Naive thymus-derived CD4-positive, alpha-beta T cell (primary cell): Measurements from ENCODE around the gene GRAMD1B. TPM values are rescaled to one million over a fixed set of nuclear protein-coding genes. Genes with fewer than 3 reads are reported as not detected.

Experiments used
- ATAC-seq: fragments of 150-1000 bp; cut with Tn5 transposase; 2 replicates; pipeline ENCODE4 v1.10.0; 2021; ENCODE audit warnings: mild to moderate bottlenecking, moderate library complexity
- CTCF ChIA-PET: fragments of 350-600 bp; sonication (Branson Sonifier 250); formaldehyde crosslinking; loops from one replicate; lab custom pipeline; 2021; ENCODE audit warnings: antibody characterized with exemption; lab: Charles Lee
- POLR2A ChIA-PET: fragments of 350-600 bp; sonication (Branson Sonifier 250); formaldehyde crosslinking; loops from one replicate; lab custom pipeline; 2021; ENCODE audit warnings: antibody characterized with exemption, inconsistent platforms; lab: Charles Lee
- DNase-seq, 9 donors: peaks; one replicate each; pipeline versions ENCODE4 v3.0.0 to v3.0.0-alpha.2; 2020 to 2022; ENCODE audit warnings: mixed read lengths in 1 of 9
- H3K27ac ChIP-seq: one replicate; pipeline ENCODE4 v1.7.0; 2013; ENCODE audit warnings: mild to moderate bottlenecking, low read depth, low read length, moderate library complexity
- H3K27me3 ChIP-seq, 2 donors: one replicate each; pipeline ENCODE4 v1.7.0; 2013; ENCODE audit warnings: low read length in 2 of 2, mild to moderate bottlenecking in 2 of 2, moderate library complexity in 2 of 2; ENCODE audit not compliant: control insufficient read depth in 2 of 2, insufficient read depth in 2 of 2
- H3K36me3 ChIP-seq, 3 experiments: 1 replicate in 2 of 3; 2 replicates in 1 of 3; pipeline ENCODE4 v1.7.0; 2013; ENCODE audit warnings: low read length in 3 of 3, mild to moderate bottlenecking in 3 of 3, moderate library complexity in 1 of 3; ENCODE audit not compliant: insufficient read depth in 3 of 3, control insufficient read depth in 2 of 3
- H3K4me1 ChIP-seq, 2 donors: one replicate each; pipeline ENCODE4 v1.7.0; 2013; ENCODE audit warnings: low read length in 2 of 2, mild to moderate bottlenecking in 2 of 2, moderate library complexity in 1 of 2; ENCODE audit not compliant: control insufficient read depth in 2 of 2, insufficient read depth in 2 of 2
- H3K4me3 ChIP-seq: 2 replicates; pipeline ENCODE4 v1.7.0; 2013; ENCODE audit warnings: mild to moderate bottlenecking, low read length
- H3K9me3 ChIP-seq, 3 experiments: 1 replicate in 2 of 3; 2 replicates in 1 of 3; pipeline ENCODE4 v1.7.0; 2013; ENCODE audit warnings: low read length in 3 of 3; ENCODE audit not compliant: control insufficient read depth in 2 of 3
- H3K27ac Mint-ChIP-seq, 9 donors: one replicate each; pipeline ENCODE4 v1.8.0; 2020 to 2022; ENCODE audit warnings: mixed read lengths in 9 of 9, mild to moderate bottlenecking in 8 of 9, moderate library complexity in 5 of 9, inconsistent platforms in 2 of 9
- H3K27me3 Mint-ChIP-seq, 5 donors: one replicate each; pipeline ENCODE4 v1.8.0; 2021 to 2022; ENCODE audit warnings: mixed read lengths in 5 of 5, mild to moderate bottlenecking in 1 of 5
- H3K36me3 Mint-ChIP-seq, 5 donors: one replicate each; pipeline ENCODE4 v1.8.0; 2020 to 2022; ENCODE audit warnings: mixed read lengths in 5 of 5, mild to moderate bottlenecking in 3 of 5, inconsistent platforms in 1 of 5
- H3K4me1 Mint-ChIP-seq, 7 donors: one replicate each; pipeline ENCODE4 v1.8.0; 2020 to 2022; ENCODE audit warnings: mixed read lengths in 7 of 7, mild to moderate bottlenecking in 3 of 7, inconsistent platforms in 1 of 7
- H3K4me3 Mint-ChIP-seq, 10 donors: one replicate each; pipeline ENCODE4 v1.8.0; 2020 to 2022; ENCODE audit warnings: mild to moderate bottlenecking in 10 of 10, mixed read lengths in 10 of 10, moderate library complexity in 6 of 10, inconsistent platforms in 2 of 10
- H3K9me3 Mint-ChIP-seq, 11 donors: one replicate each; pipeline ENCODE4 v1.8.0; 2020 to 2022; ENCODE audit warnings: mixed read lengths in 11 of 11, mild to moderate bottlenecking in 4 of 11, inconsistent platforms in 1 of 11, moderate library complexity in 1 of 11
- intact Hi-C, 2 donors: fragments of 100-400 bp; cut with micrococcal nuclease; formaldehyde crosslinking; loops; one replicate each; pipeline ENCODE4 v1.15.1; 2023
- polyA plus RNA-seq, 2 donors: library from polyadenylated mRNA; unstranded; fragments of 300-500 nt; fragmentation: Illumina TruSeq; gene quantifications; one replicate each; pipeline ENCODE4 v1.2.3, GENCODE V29; 2021
- total RNA-seq, 6 experiments: library from RNA in 5 of 6; stranded (reverse) in 5 of 6; gene quantifications; 1 replicate in 5 of 6; 2 replicates in 1 of 6; pipeline ENCODE4 v1.2.3 and lab custom pipeline; 2021 to 2026

The GRAMD1B gene
- total and polyA plus RNA-seq, 7 experiments from 2014 or later: 1.7 to 88.9 (median 10.0) TPM

- ATAC-seq: peak; percentile 69
- peaks cover 0 to 4% of the 10 kb centered on the region in 2 donors for H3K4me1 ChIP-seq
- POLR2A ChIA-PET: no interaction called here
- H3K27me3 ChIP-seq: no peaks in the 10 kb centered on the region
- intact Hi-C loops: loop anchor here (1.0 to 5.0 kb wide), 5 partner anchors 66 to 276 kb away; no protein-coding TSS in a partner anchor
- H3K27me3 Mint-ChIP-seq: peaks cover 0 to 4% (median 0%) of the 10 kb centered on the region in 5 donors
- H3K9me3 ChIP-seq: no peaks in the 10 kb centered on the region
- CTCF ChIA-PET: interaction anchor here (0.9 to 1.4 kb wide), 5 partner anchors 9 to 170 kb away, joined by 3 to 4 read pairs (median 4); no protein-coding TSS in a partner anchor
- H3K36me3 Mint-ChIP-seq: peaks cover 0 to 3% (median 0%) of the 10 kb centered on the region in 5 donors
- no peak overlapping the region for H3K27ac Mint-ChIP-seq
- peaks cover 7 to 38% (median 19%) of the 10 kb centered on the region in 7 donors for H3K4me1 Mint-ChIP-seq
- H3K9me3 Mint-ChIP-seq: peaks cover 0 to 1% (median 0%) of the 10 kb centered on the region in 11 donors
- DNase-seq: peak in 8 of 9 donors; percentile 31 to 72 (median 41)
- H3K4me3 ChIP-seq: peak overlapping the region; percentile 22
- no peaks in the 10 kb centered on the region for H3K36me3 ChIP-seq
- no peak overlapping the region for H3K27ac ChIP-seq
- peak overlapping the region in 8 of 10 donors; percentile 0 to 77 (median 66) for H3K4me3 Mint-ChIP-seq
Measured at GRCh38 chr11:123577081-123577598, 147.1 kb downstream of the GRAMD1B start.

DNA sequence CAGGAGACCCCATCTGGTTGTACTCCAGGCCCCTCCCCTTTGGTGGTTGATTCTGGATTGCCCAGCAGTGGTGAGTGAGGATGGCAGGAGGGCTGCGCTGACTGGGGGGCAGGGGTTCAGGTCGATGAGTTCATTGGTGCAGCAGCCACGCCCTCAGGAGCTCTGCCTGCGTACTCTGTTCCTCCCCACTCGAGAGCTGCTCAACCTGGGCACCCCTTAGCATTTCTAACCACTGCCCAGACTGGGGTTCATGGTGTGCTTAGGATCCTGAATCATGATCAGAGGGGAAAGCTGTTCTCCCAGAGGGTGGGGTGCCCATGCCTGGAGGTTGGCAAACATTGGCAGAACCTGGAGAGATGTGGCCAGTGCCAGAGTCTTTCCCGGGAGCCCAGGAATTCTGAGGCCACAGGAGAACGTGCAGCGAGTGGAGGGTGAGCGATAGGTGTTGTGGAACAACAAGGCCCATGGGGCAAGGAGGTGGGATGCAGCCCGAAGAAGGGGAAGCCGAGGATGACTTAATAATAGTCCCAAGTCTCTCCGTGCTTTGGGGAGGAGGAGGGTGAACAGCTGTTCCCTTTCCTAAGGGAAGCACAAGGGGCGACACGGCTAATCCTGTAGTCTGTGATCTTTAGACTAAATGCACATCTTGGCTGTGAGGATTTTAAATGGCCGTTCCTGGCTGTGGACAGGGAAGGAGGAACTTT, 148.9 kb downstream of the GRAMD1B start:
- no peaks in the 10 kb centered on the region for H3K9me3 ChIP-seq
- no peak overlapping the region for H3K27ac ChIP-seq
- intact Hi-C loops: loop anchor here in 1 of 2 donors (5.0 kb wide), 1 partner anchor 277 kb away; no protein-coding TSS in a partner anchor
- Mint-ChIP-seq H3K27me3 (peaks cover 0 to 4% (median 0%) of the 10 kb centered on the region in 5 donors), H3K9me3 (peaks cover 0 to 1% (median 0%) of the 10 kb centered on the region in 11 donors), H3K27ac (no peak overlapping the region), H3K4me1 (peaks cover 7 to 41% (median 19%) of the 10 kb centered on the region in 7 donors), H3K36me3 (peaks cover 0 to 6% (median 0%) of the 10 kb centered on the region in 5 donors), H3K4me3 (no peak overlapping the region)
- ChIA-PET CTCF (interaction anchor here (0.7 to 3.2 kb wide), 2 partner anchors 28 to 129 kb away, joined by 3 to 26 read pairs; no protein-coding TSS in a partner anchor), POLR2A (no interaction called here)
- DNase-seq (no peak), ATAC-seq (no peak)
- no peaks in the 10 kb centered on the region for H3K27me3 ChIP-seq
- no peaks in the 10 kb centered on the region for H3K36me3 ChIP-seq
- H3K4me1 ChIP-seq: peaks cover 0 to 4% of the 10 kb centered on the region in 2 donors
- no peak overlapping the region for H3K4me3 ChIP-seq

- DNase-seq (no peak), ATAC-seq (no peak)
- ChIA-PET CTCF (interaction anchor here (3.2 kb wide), 1 partner anchor 128 kb away, joined by 26 read pairs; no protein-coding TSS in a partner anchor), POLR2A (no interaction called here)
- no peaks in the 10 kb centered on the region for H3K36me3 ChIP-seq
- peaks cover 0 to 4% (median 0%) of the 10 kb centered on the region in 5 donors for H3K27me3 Mint-ChIP-seq
- H3K27me3 ChIP-seq: no peaks in the 10 kb centered on the region
- peak overlapping the region in 1 of 10 donors; percentile 45 for H3K4me3 Mint-ChIP-seq
- peaks cover 0 to 1% (median 0%) of the 10 kb centered on the region in 11 donors for H3K9me3 Mint-ChIP-seq
- intact Hi-C loops: loop anchor here in 1 of 2 donors (5.0 kb wide), 1 partner anchor 277 kb away; no protein-coding TSS in a partner anchor
- H3K27ac Mint-ChIP-seq: peak overlapping the region in 1 of 9 donors; percentile 25
- peaks cover 0 to 4% of the 10 kb centered on the region in 2 donors for H3K4me1 ChIP-seq
- H3K36me3 Mint-ChIP-seq: peaks cover 0 to 6% (median 0%) of the 10 kb centered on the region in 5 donors
- H3K4me1 Mint-ChIP-seq: peaks cover 7 to 36% (median 19%) of the 10 kb centered on the region in 7 donors
- no peak overlapping the region for H3K27ac ChIP-seq
- no peaks in the 10 kb centered on the region for H3K9me3 ChIP-seq
- no peak overlapping the region for H3K4me3 ChIP-seq
Measured at GRCh38 chr11:123579482-123579812, 149.4 kb downstream of the GRAMD1B start.

GRCh38 chr11:123580137-123580536, 150.1 kb downstream of the GRAMD1B start:
- peaks cover 0 to 4% of the 10 kb centered on the region in 2 donors for H3K4me1 ChIP-seq
- Mint-ChIP-seq H3K27ac (peak overlapping the region in 1 of 9 donors; percentile 36), H3K27me3 (peaks cover 0 to 4% (median 0%) of the 10 kb centered on the region in 5 donors), H3K4me3 (no peak overlapping the region), H3K4me1 (peaks cover 7 to 30% (median 18%) of the 10 kb centered on the region in 7 donors), H3K9me3 (peaks cover 0 to 1% (median 0%) of the 10 kb centered on the region in 11 donors), H3K36me3 (peaks cover 0 to 6% (median 0%) of the 10 kb centered on the region in 5 donors)
- ATAC-seq (no peak), DNase-seq (no peak)
- intact Hi-C loops: loop anchor here (1.0 to 2.0 kb wide), 2 partner anchors 127 to 131 kb away; no protein-coding TSS in a partner anchor
- H3K36me3 ChIP-seq: no peaks in the 10 kb centered on the region
- no peaks in the 10 kb centered on the region for H3K27me3 ChIP-seq
- ChIA-PET POLR2A (interaction anchor here (0.6 kb wide), 1 partner anchor 128 kb away, joined by 3 read pairs; no protein-coding TSS in a partner anchor), CTCF (interaction anchor here (0.6 to 3.2 kb wide), 3 partner anchors 9 to 127 kb away, joined by 3 to 26 read pairs (median 6); no protein-coding TSS in a partner anchor)
- no peak overlapping the region for H3K4me3 ChIP-seq
- no peak overlapping the region for H3K27ac ChIP-seq
- H3K9me3 ChIP-seq: no peaks in the 10 kb centered on the region

GRCh38 chr11:123580557-123581275, 150.6 kb downstream of the GRAMD1B start:
- peak; percentile 43 to 71 (median 56) for DNase-seq
- peaks cover 0 to 6% (median 0%) of the 10 kb centered on the region in 5 donors for H3K36me3 Mint-ChIP-seq
- peaks cover 7 to 30% (median 18%) of the 10 kb centered on the region in 7 donors for H3K4me1 Mint-ChIP-seq
- H3K27me3 ChIP-seq: no peaks in the 10 kb centered on the region
- H3K9me3 Mint-ChIP-seq: peaks cover 0 to 1% (median 0%) of the 10 kb centered on the region in 11 donors
- no peaks in the 10 kb centered on the region for H3K36me3 ChIP-seq
- POLR2A ChIA-PET: interaction anchor here (0.6 kb wide), 1 partner anchor 128 kb away, joined by 3 read pairs; no protein-coding TSS in a partner anchor
- H3K27me3 Mint-ChIP-seq: peaks cover 0 to 4% (median 0%) of the 10 kb centered on the region in 5 donors
- intact Hi-C loops: loop anchor here (1.0 to 2.0 kb wide), 2 partner anchors 126 to 131 kb away; no protein-coding TSS in a partner anchor
- no peak overlapping the region for H3K27ac ChIP-seq
- H3K4me1 ChIP-seq: peaks cover 0 to 4% of the 10 kb centered on the region in 2 donors
- H3K9me3 ChIP-seq: no peaks in the 10 kb centered on the region
- H3K4me3 Mint-ChIP-seq: peak overlapping the region in 5 of 10 donors; percentile 9 to 62 (median 25)
- CTCF ChIA-PET: interaction anchor here (0.6 to 3.2 kb wide), 5 partner anchors 9 to 1002 kb away, joined by 3 to 26 read pairs (median 3); no protein-coding TSS in a partner anchor
- ATAC-seq: peak; percentile 91
- H3K4me3 ChIP-seq: no peak overlapping the region
- peak overlapping the region in 2 of 9 donors; percentile 4 to 36 for H3K27ac Mint-ChIP-seq
